Hepatocyte (in vitro differentiated cells): Measurements from ENCODE around the gene C16orf96. TPM values are rescaled to one million over a fixed set of nuclear protein-coding genes. Genes with fewer than 3 reads are reported as not detected.

Experiments used
- DNase-seq: peaks from one replicate; pipeline ENCODE4 v3.0.0-alpha.2; 2016; ENCODE audit warnings: low spot score
- H2AFZ ChIP-seq: fragments of 200-600 bp; sonication (generic); 2 replicates; pipeline ENCODE4 v1.6.0; 2016; ENCODE audit warnings: antibody characterized with exemption, mild to moderate bottlenecking
- H3K27ac ChIP-seq: fragments of 200-600 bp; sonication (generic); 2 replicates; pipeline ENCODE4 v1.5.1; 2016; ENCODE audit warnings: mild to moderate bottlenecking
- H3K27me3 ChIP-seq: fragments of 200-600 bp; sonication (generic); 2 replicates; pipeline ENCODE4 v1.6.1; 2016
- H3K36me3 ChIP-seq: fragments of 200-600 bp; sonication (generic); replicated peaks from 2 replicates; pipeline ENCODE4 v1.5.1; 2016; ENCODE audit warnings: low read depth; ENCODE audit not compliant: insufficient read depth
- H3K4me1 ChIP-seq: fragments of 200-600 bp; sonication (generic); 2 replicates; pipeline ENCODE4 v1.5.1; 2016; ENCODE audit warnings: mild to moderate bottlenecking, moderate library complexity; ENCODE audit not compliant: insufficient read depth
- H3K4me2 ChIP-seq: fragments of 200-600 bp; sonication (generic); 2 replicates; pipeline ENCODE4 v1.6.0; 2016
- H3K4me3 ChIP-seq: fragments of 200-600 bp; sonication (generic); 2 replicates; pipeline ENCODE4 v1.5.1; 2016; ENCODE audit warnings: mild to moderate bottlenecking
- H3K79me2 ChIP-seq: fragments of 200-600 bp; sonication (generic); 2 replicates; pipeline ENCODE4 v1.6.0; 2017; ENCODE audit warnings: mild to moderate bottlenecking
- H3K9me2 ChIP-seq: fragments of 200-600 bp; sonication (generic); replicated peaks from 2 replicates; pipeline ENCODE4 v1.6.0; 2017; ENCODE audit warnings: mild to moderate bottlenecking; ENCODE audit not compliant: insufficient read depth
- H3K9me3 ChIP-seq: fragments of 200-600 bp; sonication (generic); 2 replicates; pipeline ENCODE4 v1.5.1; 2016; ENCODE audit warnings: low read depth, mild to moderate bottlenecking
- H4K20me1 ChIP-seq: fragments of 200-600 bp; sonication (generic); 2 replicates; pipeline ENCODE4 v1.6.0; 2016; ENCODE audit warnings: mild to moderate bottlenecking; ENCODE audit not compliant: insufficient read depth, poor library complexity, severe bottlenecking
- EZH2 ChIP-seq: fragments of 200-600 bp; sonication (generic); IDR thresholded peaks from 2 replicates; pipeline ENCODE4 v1.6.1; 2016; ENCODE audit warnings: antibody characterized with exemption, mild to moderate bottlenecking, borderline replicate concordance
- EZH2phosphoT487 ChIP-seq: fragments of 200-600 bp; sonication (generic); IDR thresholded peaks from one replicate; pipeline ENCODE4 v1.6.1; 2018; ENCODE audit warnings: antibody characterized with exemption, mild to moderate bottlenecking, low read depth, moderate library complexity; ENCODE audit not compliant: unreplicated experiment, severe bottlenecking
- WGBS: methylation state at CpG from one replicate; pipeline ENCODE4 v1.1.6; 2016; ENCODE audit warnings: low lambda C conversion rate; ENCODE audit errors: missing lambda C conversion rate; 5-methylcytosine and 5-hydroxymethylcytosine counted together
- polyA plus RNA-seq: library from polyadenylated mRNA; unstranded; fragments of >200 nt; fragmentation: Nextera tagmentation; extraction: Ambion mirVana; gene quantifications from 2 replicates; pipeline ENCODE4 v1.2.1, GENCODE V29; 2016
- total RNA-seq: library from RNA; depleted of rRNA; stranded (reverse); fragments of >200 nt; gene quantifications from 2 replicates; pipeline ENCODE4 v1.2.3, GENCODE V29; 2014
- TF ChIP-seq, protein P1 (sequence below): fragments of 200-600 bp; sonication (generic); IDR thresholded peaks from 2 replicates; pipeline ENCODE4 v1.5.1; 2016; ENCODE audit warnings: antibody characterized with exemption, mild to moderate bottlenecking; ENCODE audit not compliant: poor library complexity

C16orf96 gene
- total and polyA plus RNA-seq, 2 experiments from 2014 or later, result 0.20 TPM; not detected in 1

DNA sequence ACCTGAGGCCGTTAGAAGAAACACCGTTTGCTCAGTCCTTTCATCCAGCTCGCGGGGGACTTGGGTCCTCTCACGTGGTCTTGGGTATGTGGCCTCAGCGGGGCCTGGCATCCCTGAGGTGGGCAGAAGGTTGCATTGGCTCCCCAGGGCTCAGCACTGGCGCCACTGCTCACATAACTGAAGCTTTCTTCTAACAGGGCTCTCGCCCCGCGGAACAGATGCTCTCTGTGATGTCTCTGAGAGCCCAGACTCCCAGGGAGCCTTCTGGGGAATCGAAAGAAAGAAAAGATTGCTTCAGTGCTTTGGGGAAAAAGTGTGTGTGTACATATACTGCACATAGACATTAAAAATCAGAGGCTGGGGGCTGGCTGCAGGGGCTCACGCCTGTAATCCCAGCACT, 78.6 kb downstream of the C16orf96 start:
- H3K27me3 ChIP-seq, result no peaks in the 10 kb centered on the region
- no peak overlapping the region for H3K4me2 ChIP-seq
- no peak for TF ChIP-seq EZH2phosphoT487
- TF ChIP-seq EZH2, result no peak
- TF ChIP-seq, protein P1, sequence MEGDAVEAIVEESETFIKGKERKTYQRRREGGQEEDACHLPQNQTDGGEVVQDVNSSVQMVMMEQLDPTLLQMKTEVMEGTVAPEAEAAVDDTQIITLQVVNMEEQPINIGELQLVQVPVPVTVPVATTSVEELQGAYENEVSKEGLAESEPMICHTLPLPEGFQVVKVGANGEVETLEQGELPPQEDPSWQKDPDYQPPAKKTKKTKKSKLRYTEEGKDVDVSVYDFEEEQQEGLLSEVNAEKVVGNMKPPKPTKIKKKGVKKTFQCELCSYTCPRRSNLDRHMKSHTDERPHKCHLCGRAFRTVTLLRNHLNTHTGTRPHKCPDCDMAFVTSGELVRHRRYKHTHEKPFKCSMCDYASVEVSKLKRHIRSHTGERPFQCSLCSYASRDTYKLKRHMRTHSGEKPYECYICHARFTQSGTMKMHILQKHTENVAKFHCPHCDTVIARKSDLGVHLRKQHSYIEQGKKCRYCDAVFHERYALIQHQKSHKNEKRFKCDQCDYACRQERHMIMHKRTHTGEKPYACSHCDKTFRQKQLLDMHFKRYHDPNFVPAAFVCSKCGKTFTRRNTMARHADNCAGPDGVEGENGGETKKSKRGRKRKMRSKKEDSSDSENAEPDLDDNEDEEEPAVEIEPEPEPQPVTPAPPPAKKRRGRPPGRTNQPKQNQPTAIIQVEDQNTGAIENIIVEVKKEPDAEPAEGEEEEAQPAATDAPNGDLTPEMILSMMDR, result no peak
- H3K36me3 ChIP-seq, result no peaks in the 10 kb centered on the region
- peaks cover 78% of the 10 kb centered on the region for H4K20me1 ChIP-seq
- H3K9me3 ChIP-seq, result no peaks in the 10 kb centered on the region
- H3K79me2 ChIP-seq, result peaks cover 96% of the 10 kb centered on the region
- no peak overlapping the region for H2AFZ ChIP-seq
- no peaks in the 10 kb centered on the region for H3K4me1 ChIP-seq
- WGBS, result 95% methylated on average over 12 of the region's 12 CpGs
- no peaks in the 10 kb centered on the region for H3K9me2 ChIP-seq
- no peak overlapping the region for H3K4me3 ChIP-seq
- H3K27ac ChIP-seq, result no peak overlapping the region
- DNase-seq, result no peak

DNA sequence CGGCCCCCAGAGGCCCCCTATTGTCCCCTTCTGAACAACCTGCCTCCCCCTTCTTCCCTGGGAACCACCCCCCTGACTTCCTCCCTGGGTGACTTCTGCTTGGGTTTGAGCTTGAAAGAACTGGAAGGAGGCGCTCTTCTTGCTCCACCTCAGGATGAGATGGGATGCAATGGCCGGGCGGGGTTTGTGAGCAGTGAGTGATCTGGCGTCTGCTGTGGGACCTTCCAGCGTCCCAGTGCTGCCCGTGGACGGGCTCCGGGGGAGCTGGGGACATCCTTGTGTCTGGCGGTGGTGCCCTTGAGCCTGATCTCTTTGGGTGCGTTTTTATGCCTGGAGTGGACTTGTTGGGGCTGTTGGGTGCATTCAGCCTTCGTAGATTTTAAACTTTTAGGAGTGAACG, 80.1 kb downstream of the C16orf96 start:
- H2AFZ ChIP-seq, result no peak overlapping the region
- no peaks in the 10 kb centered on the region for H3K4me1 ChIP-seq
- H3K27ac ChIP-seq, result no peak overlapping the region
- H3K27me3 ChIP-seq, result no peaks in the 10 kb centered on the region
- H3K4me3 ChIP-seq, result no peak overlapping the region
- no peaks in the 10 kb centered on the region for H3K9me3 ChIP-seq
- H3K36me3 ChIP-seq, result no peaks in the 10 kb centered on the region
- no peak for DNase-seq
- TF ChIP-seq, protein P1, result no peak
- no peak for TF ChIP-seq EZH2phosphoT487
- no peak for TF ChIP-seq EZH2
- peaks cover 82% of the 10 kb centered on the region for H4K20me1 ChIP-seq
- WGBS, result 97% methylated on average over 13 of the region's 13 CpGs
- H3K79me2 ChIP-seq, result peaks cover 97% of the 10 kb centered on the region
- H3K9me2 ChIP-seq, result no peaks in the 10 kb centered on the region
- no peak overlapping the region for H3K4me2 ChIP-seq

DNA sequence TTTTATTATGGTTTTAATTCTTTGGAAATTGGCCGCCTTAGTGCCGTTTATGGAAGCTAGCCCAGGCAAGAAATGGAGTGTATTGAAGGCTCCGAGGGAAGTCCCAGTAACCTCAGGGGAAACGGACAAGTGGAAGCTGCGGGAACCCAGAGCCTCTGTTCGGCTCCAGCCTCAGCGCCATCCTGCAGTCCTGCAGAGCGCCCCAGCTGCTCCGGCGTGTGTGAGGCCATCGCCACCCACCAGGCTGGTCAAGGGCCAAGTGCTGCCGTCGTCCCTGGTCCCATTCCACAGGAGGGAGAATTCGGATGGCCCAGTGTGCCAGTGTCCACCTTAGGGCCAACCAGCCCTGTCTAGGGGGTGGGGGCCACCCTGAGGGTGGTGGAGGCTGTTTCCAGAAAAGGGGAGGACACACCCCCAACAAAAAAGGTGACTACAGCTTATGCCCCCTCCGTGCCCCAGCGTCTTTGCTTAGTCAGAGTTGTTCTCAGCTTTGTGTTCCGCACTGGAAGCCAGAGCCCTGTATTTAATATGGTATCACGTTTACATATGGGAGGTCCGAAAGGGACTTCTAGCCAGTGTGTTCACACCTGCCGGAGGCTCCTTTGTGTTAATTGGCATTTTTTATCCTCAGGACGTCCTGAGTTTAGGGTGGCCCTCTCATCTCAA, 81.5 kb downstream of the C16orf96 start:
- Histone ChIP-seq H3K4me2 (no peak overlapping the region), H3K36me3 (no peaks in the 10 kb centered on the region)

DNA sequence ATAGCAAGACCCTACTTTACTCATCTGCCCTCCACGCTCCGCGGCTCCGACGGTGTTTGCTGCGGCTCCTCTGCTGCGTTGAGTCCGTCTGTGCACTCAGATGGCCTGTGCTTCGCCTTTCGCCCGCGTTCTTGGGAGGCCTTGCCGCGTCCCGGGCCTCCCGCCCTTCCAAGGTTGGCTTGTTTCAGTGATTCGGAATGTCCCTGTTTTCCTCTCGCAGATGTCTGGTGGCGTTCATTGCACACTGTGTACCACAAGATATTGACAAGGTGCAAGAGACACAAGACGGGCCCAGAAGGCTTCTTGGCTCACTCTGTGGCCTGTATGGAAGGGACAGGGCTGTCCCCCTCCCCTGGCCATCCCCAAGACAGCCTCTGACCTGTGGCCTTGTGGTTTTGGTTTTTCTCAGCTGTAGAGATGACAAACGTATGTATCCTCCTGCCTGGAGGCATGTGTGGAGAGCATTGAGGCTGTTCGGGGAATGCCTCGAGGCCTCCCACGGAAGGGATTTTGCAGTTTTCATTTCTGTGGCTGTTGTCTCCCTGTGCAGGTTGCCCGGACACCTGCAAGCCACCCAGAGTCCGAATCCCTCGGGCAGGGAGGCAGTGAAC, 83.9 kb downstream of the C16orf96 start:
- H3K9me3 ChIP-seq, result no peaks in the 10 kb centered on the region
- no peak overlapping the region for H2AFZ ChIP-seq
- peaks cover 72% of the 10 kb centered on the region for H4K20me1 ChIP-seq
- H3K27me3 ChIP-seq, result no peaks in the 10 kb centered on the region
- DNase-seq, result no peak
- 86% methylated on average over 27 of the region's 27 CpGs for WGBS
- TF ChIP-seq, protein P1, result no peak
- TF ChIP-seq EZH2, result no peak
- no peak for TF ChIP-seq EZH2phosphoT487
- H3K4me1 ChIP-seq, result no peaks in the 10 kb centered on the region
- H3K9me2 ChIP-seq, result no peaks in the 10 kb centered on the region
- peaks cover 100% of the 10 kb centered on the region for H3K79me2 ChIP-seq
- H3K36me3 ChIP-seq, result no peaks in the 10 kb centered on the region
- no peak overlapping the region for H3K4me3 ChIP-seq
- H3K4me2 ChIP-seq, result no peak overlapping the region
- no peak overlapping the region for H3K27ac ChIP-seq

More for the DNA sequence above, 81.5 kb downstream of the C16orf96 start:
- H3K79me2 ChIP-seq, result peaks cover 100% of the 10 kb centered on the region
- 94% methylated on average over 21 of the region's 21 CpGs for WGBS
- no peak overlapping the region for H3K4me3 ChIP-seq
- H3K9me3 ChIP-seq, result no peaks in the 10 kb centered on the region
- H4K20me1 ChIP-seq, result peaks cover 87% of the 10 kb centered on the region
- TF ChIP-seq EZH2phosphoT487 (no peak), EZH2 (no peak)
- H3K4me1 ChIP-seq, result no peaks in the 10 kb centered on the region
- no peaks in the 10 kb centered on the region for H3K9me2 ChIP-seq
- no peak for DNase-seq
- no peak overlapping the region for H2AFZ ChIP-seq
- H3K27me3 ChIP-seq, result no peaks in the 10 kb centered on the region
- no peak overlapping the region for H3K27ac ChIP-seq
